Globus pallidus (tissue), 1 donor: Measurements from ENCODE around the gene NBAS.
"Not testable (repeated sequence)": the region's sequence is repeated elsewhere in the genome, so short reads cannot be mapped to it uniquely, and the experiment has no call there.

Experiments used
- DNase-seq: peaks from one replicate; pipeline ENCODE4 v3.0.0-alpha.2; 2015; ENCODE audit warnings: low spot score

The NBAS gene

DNA sequence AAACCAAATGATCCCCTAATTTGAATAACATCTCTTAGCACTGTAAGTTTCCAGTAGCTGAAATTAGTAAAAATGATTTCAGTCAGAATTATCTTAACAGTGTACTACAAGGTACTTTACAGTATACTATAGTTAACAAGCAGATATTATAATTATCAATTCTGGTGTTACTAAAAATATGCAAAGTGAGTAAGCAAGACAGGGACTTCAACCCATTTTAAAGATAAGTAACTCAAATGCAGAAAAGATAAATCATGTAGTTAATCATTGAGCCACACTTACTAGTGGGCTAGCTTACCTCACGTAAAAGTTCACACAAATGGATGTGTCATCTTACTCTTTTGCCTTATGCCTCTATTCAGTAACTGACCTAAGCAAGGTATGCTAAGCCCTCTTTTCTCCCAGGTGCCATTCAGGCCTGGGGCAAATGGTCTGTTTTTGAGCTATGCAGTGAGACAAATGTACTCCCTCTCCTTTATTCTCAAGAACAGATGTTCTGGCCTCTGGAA lies 101.0 kb downstream of the NBAS start:
- DNase-seq, result no peak

DNA sequence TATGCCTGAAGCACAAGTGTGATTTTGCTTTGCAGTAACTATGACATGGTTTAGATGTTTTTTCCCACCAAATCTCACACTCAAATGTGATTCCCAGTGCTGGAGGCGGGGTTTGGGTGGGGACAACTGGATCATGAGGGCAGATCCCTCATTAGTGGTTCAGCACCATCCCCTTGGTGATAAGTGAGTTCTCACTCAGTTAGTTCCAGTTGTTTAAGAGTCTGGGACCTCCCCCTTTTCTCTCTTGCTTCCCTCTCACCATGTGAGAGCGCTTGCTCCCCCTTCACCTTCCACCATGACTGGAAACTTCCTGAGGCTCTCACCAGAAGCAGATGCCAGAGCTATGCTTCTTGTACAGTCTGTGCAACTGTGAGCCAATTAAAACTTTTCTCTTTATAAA lies 102.9 kb downstream of the NBAS start:
- DNase-seq, result no peak

DNA sequence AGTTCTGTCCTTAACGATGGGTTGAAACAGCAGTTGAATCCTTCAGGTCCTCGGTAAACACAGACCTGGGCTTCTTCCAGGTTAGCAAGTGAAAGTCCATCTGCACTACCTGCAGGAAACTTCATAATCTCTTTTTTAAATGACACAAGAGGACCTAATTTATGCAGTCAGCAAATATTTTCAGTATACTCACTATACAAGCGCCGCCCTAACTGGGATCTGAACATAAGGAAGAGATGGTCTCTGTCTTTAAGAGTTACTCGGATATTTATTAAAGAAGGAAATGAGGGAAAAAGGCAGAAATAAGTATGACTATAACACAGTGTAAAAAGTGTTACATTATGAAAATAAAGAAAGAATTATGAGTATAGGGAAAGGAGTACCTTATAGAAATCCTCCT lies 103.3 kb downstream of the NBAS start:
- DNase-seq, result no peak

DNA sequence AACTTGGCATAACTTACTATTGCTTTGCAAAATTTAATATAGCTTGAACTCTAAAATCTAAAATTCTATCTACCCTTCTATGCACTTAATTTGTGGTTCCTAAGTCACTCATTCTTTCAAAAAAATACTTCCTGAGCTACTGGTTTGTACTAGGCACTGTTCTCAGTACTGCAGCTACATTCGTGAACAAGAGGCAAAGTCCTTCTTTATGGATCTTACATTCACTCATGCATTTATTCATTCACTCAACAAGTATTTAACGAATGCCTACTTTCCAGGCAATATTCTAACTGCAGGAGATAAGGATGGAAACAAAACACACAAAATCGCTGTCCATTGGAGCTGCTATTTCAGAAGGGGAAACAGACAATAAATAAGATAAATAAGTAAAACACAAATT lies 104.8 kb downstream of the NBAS start:
- no peak for DNase-seq

DNA sequence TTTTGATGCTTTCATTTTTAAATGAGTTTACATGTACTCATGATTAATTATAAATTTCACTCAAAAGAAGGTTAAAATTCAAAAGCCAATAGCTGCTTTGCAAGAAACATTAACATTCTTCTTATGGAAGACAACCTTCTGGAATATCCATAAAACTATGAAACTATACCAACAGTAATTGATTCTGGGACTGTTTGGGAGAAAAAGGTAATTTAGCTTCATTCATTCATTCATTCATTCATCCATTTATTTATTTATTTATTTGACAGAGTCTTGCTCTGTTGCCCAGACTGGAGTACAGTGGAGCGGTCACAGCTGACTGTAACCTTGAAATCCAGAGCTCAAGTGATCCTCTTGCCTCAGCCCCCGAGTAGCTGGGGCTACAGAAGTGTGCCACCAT lies 110.3 kb downstream of the NBAS start:
- no peak for DNase-seq

DNA sequence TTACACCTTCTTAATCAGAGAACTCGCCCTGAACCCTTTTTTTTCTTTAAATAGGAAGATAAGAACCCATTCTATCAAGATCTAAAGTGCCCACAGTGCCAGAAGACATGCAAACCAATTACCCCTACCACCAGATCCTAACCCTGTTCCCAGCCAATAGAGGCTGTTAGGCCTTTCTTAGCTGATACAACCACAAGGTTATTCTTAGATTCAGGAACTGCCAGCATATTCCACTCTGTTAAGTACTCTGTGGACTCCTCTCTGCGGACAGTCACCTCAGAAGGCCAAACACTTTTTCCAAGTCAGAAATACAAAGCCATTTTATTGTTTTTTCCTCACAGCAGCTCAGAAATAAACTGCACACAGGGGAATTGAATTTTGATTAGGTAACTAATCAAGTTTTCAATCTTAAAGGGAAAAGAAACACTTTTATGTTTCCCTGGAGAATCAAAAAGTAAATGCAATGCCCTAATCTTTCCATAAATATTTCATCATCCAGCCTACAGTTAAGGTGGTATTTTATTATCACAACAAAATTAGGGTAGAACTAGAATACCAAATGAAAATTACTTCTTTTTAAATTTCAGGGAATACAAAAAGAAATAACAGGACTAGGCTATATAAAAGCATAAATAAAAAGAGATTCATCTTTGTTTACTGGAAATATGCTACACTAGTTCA lies 111.4 kb downstream of the NBAS start:
- DNase-seq, result no peak

DNA sequence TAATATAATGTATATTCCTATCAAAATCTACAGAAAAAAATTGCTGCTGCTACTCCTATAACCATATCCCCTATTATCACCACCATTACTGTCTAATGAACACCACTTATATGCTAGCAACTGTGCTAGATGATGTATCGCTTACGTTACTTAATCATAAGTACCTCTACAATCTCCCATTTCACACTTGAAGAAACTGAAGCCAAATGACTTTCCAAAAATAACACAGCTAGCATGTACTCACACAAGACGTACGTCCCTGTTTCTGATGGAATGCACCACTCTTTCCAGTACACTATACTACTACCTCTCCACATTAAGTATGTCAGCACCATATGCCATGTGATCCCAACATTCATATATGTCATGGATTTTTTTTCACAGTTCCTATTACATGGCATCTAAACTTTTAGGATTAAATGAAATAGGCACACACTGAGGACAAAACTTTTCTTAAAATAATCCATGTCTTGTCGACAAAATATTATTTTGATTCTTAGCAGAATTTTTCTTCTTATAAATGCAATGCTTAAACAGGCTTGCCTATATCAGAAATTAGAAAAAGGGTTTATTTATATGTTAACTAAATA lies 112.8 kb downstream of the NBAS start:
- DNase-seq, result no peak

DNA sequence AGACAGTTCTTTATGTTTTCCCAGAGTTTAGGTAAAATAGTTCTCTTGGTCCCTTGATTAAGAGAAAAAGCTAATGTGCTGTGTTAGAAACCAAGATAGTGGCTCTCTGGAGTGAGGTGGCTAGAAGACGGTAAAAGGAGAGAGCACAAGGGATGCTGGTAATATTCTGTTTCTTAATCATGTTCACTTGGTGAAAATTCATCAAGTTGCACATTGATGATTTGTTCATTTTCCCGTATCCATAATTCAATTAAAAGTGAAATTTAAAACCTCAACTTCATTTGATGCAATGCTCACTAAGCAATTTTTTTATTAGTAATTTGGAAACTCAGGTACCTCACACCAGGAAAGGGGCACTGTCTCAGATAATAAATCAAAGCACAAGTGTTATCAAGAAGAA lies 113.8 kb downstream of the NBAS start:
- no peak for DNase-seq

DNA sequence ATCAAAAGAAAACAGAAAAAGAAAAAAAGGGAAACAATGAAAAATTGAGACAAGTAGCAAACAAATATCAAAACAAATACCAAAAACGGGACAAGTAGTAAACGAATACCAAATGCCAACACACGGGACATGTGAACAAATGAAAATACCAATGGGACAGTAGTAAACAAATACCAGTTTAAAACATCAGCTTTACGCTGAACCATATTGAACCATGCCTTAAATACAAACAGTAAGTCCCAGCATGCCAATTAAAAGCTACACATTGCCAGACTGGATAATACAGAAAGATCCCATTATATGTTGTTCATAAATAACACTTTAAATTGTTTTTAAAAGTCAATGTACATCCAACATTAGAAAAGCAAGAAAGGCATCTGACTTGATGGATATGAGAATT lies 114.2 kb downstream of the NBAS start:
- no peak for DNase-seq

DNA sequence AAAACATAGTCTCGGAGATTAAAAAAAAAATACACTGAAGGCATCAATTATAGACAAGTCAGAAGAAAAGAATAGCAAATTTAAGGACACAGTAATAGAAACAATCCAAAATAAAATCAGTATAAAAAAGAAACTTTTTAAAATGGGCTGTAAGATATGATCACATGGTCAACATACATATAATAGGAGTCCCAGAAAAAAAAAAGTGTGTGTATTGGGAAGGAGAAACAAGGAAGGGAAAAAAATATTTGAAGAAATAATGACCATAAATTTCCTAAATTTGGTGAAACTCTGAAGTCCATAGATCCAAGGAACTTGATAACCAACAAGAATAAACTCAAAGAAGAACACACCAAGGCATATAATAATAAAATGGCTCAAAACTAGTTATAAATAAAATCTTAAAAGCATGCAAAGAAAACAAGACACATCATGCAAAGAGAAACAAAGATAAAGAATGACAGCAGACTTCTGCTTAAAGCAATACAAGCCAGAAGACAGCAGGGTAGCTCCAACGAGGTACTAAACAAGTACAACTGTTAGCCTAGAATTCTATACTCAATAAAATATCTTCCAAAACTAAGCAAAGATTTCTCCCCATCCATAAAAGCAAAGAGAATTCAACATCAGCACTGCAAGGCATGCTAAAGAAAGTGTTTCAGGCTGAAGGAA lies 115.1 kb downstream of the NBAS start:
- no peak for DNase-seq

DNA sequence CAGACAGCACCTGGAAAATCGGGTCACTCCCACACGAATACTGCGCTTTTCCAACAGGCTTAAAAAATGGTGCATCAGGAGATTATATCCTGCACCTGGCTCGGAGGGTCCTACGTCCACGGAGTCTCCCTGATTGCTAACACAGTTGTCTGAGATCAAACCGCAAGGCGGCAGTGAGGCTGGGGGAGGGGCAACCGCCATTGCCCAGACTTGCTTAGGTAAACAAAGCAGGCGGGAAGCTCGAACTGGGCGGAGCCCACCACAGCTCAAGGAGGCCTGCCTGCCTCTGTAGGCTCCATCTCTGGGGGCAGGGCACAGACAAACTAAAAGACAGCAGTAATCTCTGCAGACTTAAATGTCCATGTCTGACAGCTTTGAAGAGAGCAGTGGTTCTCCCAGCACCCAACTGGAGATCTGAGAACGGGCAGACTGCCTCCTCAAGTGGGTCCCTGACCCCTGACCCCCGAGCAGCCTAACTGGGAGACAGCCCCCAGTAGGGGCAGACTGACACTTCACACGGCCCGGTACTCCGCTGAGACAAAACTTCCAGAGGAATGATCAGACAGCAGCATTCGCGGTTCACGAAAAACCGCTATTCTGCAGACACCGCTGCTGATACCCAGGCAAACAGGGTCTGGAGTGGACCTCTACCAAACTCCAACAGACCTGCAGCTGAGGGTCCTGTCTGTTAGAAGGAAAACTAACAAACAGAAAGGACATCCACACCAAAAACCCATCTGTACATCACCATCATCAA lies 121.2 kb downstream of the NBAS start:
- DNase-seq, result not testable (repeated sequence)

DNA sequence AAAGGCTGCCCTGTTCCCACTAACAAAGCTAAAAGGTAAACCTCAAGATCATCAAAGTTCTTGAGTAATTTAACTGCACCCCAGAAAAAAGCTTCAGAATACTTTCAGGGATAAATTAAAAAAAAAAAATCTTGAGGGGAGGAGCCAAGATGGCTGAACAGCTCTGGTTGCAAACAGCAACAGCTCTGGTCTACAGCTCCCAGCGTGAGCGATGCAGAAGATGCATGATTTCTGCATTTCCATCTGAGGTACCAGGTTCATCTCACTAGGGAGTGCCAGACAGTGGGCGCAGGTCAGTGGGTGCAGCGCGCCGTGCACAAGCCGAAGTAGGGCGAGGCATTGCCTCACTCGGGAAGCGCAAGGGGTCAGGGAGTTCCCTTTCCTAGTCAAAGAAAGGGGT lies 121.8 kb downstream of the NBAS start:
- not testable (repeated sequence) for DNase-seq

DNA sequence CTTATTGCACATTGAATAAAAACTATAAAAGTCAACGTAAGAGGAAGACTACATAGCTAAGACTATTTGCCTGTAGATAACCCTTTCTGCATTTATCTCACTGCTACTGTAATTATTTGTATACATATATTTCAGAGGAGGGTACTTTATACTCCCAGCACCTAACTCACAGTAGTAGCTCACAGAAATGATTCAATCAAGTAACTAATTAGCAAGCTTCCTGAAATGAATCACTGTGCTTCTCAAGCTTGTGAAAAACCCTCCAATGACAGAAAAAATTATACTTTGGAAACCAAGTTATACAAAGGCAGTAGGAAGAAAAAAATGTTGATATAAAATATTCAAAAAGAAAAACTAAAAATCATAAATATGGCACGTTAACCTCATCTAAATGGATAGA lies 124.9 kb downstream of the NBAS start:
- no peak for DNase-seq

DNA sequence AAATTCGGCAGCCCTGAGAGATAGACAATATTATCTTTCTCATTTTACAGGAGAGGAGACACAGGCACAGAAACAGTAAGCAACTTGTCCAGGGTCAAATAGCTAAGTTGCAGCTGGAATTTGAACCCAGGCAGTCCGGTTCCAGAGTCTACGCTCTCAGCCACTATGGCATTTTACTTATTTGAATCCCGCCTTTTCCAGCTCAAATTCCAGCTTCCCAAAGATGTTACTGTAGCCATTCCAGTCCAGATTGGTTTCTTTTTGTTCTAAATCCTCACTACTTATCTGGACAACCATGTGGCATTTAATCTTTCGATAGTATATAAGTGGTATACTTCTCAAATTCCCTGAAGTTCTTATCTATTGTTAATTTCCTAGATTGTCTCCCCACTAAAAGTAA lies 125.7 kb downstream of the NBAS start:
- no peak for DNase-seq

DNA sequence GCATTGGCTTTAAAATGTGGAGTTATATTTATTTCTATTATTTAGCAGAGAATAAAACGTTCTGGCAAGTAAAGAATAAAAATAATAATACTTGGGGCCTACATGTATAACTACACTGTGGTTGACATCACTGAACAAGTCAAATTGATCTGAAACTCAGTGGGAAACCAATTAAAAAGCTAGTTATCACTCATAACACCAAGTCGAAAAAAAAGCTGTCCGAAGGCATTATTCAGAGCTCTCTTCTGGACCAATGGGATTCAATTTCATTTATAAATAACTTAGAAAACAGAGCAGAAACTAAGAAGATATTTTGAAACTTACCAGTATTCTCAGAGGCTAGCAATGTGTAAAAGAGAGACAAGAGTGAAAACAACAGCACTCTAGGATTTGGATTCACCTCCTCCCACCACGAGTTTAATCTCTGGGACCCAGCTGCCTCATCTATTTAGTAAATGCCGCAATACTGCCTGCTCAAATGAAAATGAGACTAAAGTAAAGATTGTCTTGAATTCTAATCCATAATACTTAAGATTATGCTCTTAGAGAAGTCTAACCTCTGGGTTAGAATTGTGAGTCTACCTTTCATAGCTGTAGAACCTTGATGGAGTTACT lies 128.4 kb downstream of the NBAS start:
- DNase-seq, result no peak

DNA sequence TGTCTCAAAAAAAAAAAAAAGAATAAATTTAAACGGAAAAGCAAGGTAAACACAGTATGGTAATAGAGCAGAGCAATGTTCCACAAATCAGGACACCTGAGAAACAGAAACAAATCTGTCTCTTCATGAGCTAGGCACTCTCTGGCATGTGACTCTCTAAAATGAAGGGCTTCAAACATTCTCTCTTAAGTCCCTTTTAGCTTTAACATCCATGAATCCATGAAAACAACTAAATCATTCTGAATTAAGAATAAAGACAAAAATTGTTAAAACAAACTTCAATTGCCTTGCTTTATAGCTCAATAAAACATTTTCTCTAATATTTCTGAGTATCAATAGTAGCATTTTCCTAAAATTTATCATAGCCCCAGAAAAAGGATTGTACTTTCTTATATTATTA lies 132.1 kb downstream of the NBAS start:
- DNase-seq, result no peak

DNA sequence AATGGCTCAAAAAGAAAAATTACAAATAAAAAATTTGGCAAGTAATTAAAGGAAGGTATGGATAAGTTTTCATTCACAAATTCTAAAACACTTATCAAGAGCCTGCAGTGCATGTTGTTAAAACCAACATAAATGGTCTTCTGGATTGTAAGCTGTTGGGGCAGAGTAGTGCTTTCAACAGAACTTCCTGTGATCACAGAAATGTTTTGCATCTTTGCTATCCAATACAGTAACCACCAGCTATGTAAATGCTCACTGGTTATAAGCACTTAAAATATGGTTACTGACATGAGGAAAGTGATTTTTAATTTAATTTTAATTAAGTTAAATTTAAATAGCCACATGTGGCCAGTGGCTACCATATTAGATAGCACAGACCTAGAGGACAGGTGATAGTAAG lies 133.1 kb downstream of the NBAS start:
- no peak for DNase-seq

DNA sequence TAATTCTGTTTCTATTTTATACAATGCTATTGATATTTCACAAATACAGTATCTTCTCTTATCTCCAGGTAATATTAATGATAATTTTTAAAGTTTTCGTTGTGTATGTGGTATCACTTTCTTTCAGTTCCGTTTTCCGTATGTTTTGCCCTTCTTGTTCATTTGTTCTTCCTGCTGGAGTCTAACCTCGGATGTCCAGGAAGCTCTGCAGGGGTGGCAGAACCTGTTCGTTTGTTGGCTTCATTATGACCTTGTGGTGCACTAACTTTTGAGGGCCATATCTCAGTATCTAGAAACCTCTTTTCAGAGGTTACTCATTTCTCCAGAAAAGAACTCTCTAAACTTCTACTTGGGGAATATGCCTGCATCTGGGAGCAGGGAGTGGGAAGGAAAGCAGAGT lies 134.5 kb downstream of the NBAS start:
- no peak for DNase-seq

DNA sequence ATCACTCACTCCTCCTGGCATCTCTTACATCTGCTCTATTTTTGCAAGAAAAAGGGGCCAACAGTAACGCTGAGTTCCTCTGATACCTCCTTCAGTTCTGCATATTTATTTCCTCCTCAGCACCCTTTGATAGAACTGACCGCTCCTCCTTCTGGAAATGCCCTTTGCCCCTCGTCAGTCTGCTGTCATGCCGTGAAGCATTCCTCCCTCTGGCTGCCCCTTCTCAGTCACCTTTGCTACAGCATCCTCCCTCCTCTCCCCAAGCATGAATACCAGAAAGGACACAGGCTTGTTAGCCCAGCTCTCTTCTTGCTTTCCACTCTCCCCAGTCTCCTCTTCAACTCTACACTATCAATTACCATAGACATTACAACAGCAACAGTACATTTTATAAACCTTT lies 135.4 kb downstream of the NBAS start:
- no peak for DNase-seq

DNA sequence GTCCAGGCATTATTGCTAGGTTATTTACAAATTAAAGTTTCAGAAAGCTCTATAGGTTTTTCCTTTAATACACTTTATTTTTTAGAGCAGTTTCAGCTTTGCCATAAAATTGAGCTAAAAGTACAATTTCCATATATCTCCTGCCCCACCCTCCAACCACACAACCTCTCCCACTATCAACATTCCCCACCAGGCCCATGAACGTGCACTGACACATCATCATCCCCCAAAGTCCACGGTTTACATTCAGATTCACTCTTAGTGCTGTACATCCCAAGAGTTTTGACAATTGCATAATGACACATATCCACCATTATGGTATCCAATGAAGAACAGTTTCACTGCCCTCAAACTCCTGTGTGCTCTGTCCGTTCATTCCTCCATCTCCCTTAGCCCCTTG lies 139.4 kb downstream of the NBAS start:
- DNase-seq, result no peak

DNA sequence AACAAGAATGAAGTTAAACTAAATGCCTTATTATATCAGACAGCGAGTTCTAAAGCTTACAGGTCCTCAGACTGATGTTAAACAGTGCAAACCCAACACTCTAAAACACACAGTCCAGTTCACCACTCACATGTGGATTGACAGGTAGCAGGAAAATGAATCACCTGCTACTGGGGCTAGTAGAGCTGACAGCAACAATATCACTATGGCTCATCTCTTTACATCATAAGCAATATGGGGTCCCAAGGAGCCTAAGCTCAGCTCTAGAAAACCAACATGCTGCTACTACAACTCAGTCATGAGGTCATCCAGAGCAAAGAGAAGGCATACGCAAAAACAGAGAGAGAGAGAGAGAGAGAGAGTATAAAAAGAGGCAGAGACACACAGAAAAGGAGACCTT lies 145.4 kb downstream of the NBAS start:
- no peak for DNase-seq

DNA sequence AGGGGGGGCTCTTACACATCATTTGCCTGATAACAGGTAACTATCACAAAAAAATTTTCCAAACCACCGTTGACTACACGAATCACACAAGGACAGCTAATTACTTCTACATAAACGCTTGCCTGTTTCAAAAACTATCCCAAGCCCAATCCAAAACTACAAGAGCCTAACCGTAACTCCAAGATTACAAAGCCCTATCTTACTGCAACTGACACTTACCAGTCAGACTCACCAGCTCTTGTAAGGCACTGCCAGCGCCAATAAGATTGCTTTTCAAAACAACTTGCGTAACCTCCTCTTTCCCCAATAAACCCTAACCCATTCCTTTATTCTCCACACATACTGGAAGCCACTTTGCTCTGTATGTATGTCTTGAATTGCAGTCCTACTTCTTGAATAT lies 148.4 kb downstream of the NBAS start:
- DNase-seq, result no peak
